SK-N-SH (cell line): ENCODE measurements around the gene ZNF277. TPM values are rescaled to one million over a fixed set of nuclear protein-coding genes. Genes with fewer than 3 reads are reported as not detected.

ENCODE experiments used
- CTCF ChIA-PET: fragments of 300-600, 350-600 bp; formaldehyde crosslinking; extraction: SDS; loops from one replicate; lab custom pipeline; 2021; lab: Yijun Ruan, JAX
- POLR2A ChIA-PET: fragments of 350-600 bp; sonication (Branson Sonifier 250); formaldehyde crosslinking; extraction: SDS; loops from one replicate; lab custom pipeline; 2020; ENCODE audit warnings: antibody characterized with exemption, inconsistent platforms; lab: Yijun Ruan, JAX
- DNase-seq: peaks from one replicate; pipeline ENCODE4 v3.0.0; 2012
- H2AFZ ChIP-seq: fragments of 200-600 bp; sonication (generic); 2 replicates; pipeline ENCODE4 v1.8.1; 2016; ENCODE audit warnings: antibody characterized with exemption, mild to moderate bottlenecking, low read depth
- H3F3A ChIP-seq: fragments of 200-600 bp; sonication (generic); replicated peaks from 2 replicates; pipeline ENCODE3; 2016; ENCODE audit warnings: antibody characterized with exemption, mild to moderate bottlenecking; ENCODE audit not compliant: insufficient read depth
- H3K27ac ChIP-seq, 2 experiments: fragments of 200-500 bp in 1 of 2; fragments of 200-600 bp in 1 of 2; sonication (Bioruptor generic) in 1 of 2; sonication (generic), shearing (Covaris generic) in 1 of 2; 2 replicates each; pipeline versions ENCODE4 v1.5.1 to v1.6.1; 2014 to 2016; ENCODE audit warnings: low read depth in 2 of 2, inconsistent platforms in 1 of 2, low read length in 1 of 2, mild to moderate bottlenecking in 1 of 2, mixed read lengths in 1 of 2
- H3K27me3 ChIP-seq: fragments of 200-600 bp; sonication (generic), shearing (Covaris generic); 2 replicates; pipeline ENCODE4 v1.6.1; 2016; ENCODE audit warnings: mixed run types; ENCODE audit not compliant: insufficient read depth
- H3K36me3 ChIP-seq, 2 experiments: fragments of 200-500 bp in 1 of 2; fragments of 200-600 bp in 1 of 2; sonication (Bioruptor generic) in 1 of 2; sonication (generic) in 1 of 2; replicated peaks in 1 of 2; 2 replicates each; pipeline versions ENCODE3 to v1.5.1; 2014 to 2016; ENCODE audit warnings: low read length in 1 of 2, mild to moderate bottlenecking in 1 of 2; ENCODE audit not compliant: insufficient read depth in 2 of 2, control insufficient read depth in 1 of 2
- H3K4me1 ChIP-seq, 2 experiments: fragments of 200-500 bp in 1 of 2; fragments of 200-600 bp in 1 of 2; sonication (Bioruptor generic) in 1 of 2; sonication (generic), shearing (Covaris generic) in 1 of 2; 2 replicates each; pipeline versions ENCODE4 v1.5.1 to v1.6.1; 2014 to 2016; ENCODE audit warnings: low read depth in 1 of 2, low read length in 1 of 2, mixed run types in 1 of 2; ENCODE audit not compliant: insufficient read depth in 2 of 2, control insufficient read depth in 1 of 2
- H3K4me2 ChIP-seq: fragments of 200-600 bp; sonication (generic), shearing (Covaris generic); 2 replicates; pipeline ENCODE4 v1.6.1; 2017; ENCODE audit warnings: mixed run types
- H3K4me3 ChIP-seq, 2 experiments: fragments of 200-500 bp in 1 of 2; fragments of 200-600 bp in 1 of 2; sonication (Bioruptor generic) in 1 of 2; sonication (generic), shearing (Covaris generic) in 1 of 2; 2 replicates each; pipeline versions ENCODE4 v1.5.1 to v1.8.1; 2014 to 2016; ENCODE audit warnings: low read depth in 2 of 2, inconsistent platforms in 1 of 2, low read length in 1 of 2, mild to moderate bottlenecking in 1 of 2, mixed read lengths in 1 of 2, moderate library complexity in 1 of 2
- H3K79me2 ChIP-seq: fragments of 200-600 bp; sonication (generic); 2 replicates; pipeline ENCODE4 v1.8.1; 2017; ENCODE audit warnings: mild to moderate bottlenecking; ENCODE audit not compliant: insufficient read depth
- H3K9ac ChIP-seq: fragments of 200-600 bp; sonication (generic); 2 replicates; pipeline ENCODE4 v1.6.1; 2017; ENCODE audit warnings: mixed run types
- H3K9me2 ChIP-seq: fragments of 200-600 bp; sonication (generic); 2 replicates; pipeline ENCODE4 v1.6.1; 2017; ENCODE audit warnings: mixed run types
- H3K9me3 ChIP-seq: fragments of 200-600 bp; sonication (generic); 2 replicates; pipeline ENCODE4 v1.6.1; 2017; ENCODE audit warnings: mixed run types, mild to moderate bottlenecking, moderate library complexity
- H4K20me1 ChIP-seq: fragments of 200-600 bp; sonication (generic); 2 replicates; pipeline ENCODE4 v1.6.1; 2017; ENCODE audit warnings: mild to moderate bottlenecking, mixed run types; ENCODE audit not compliant: insufficient read depth
- CTCF ChIP-seq: fragments of 200-600 bp; sonication (generic); IDR thresholded peaks from 2 replicates; pipeline ENCODE4 v1.6.1; 2017; ENCODE audit warnings: antibody characterized with exemption, mild to moderate bottlenecking, moderate library complexity
- EZH2phosphoT487 ChIP-seq: fragments of 200-600 bp; sonication (generic); IDR thresholded peaks from 2 replicates; pipeline ENCODE4 v1.6.1; 2017; ENCODE audit warnings: low read depth, mixed run types, mild to moderate bottlenecking, antibody characterized with exemption, moderate library complexity, borderline replicate concordance
- FOSL2 ChIP-seq: IDR thresholded peaks from 2 replicates; pipeline ENCODE4 v1.4.0; 2012; ENCODE audit warnings: low read depth, mild to moderate bottlenecking, moderate library complexity, borderline replicate concordance
- FOXM1 ChIP-seq: IDR thresholded peaks from 2 replicates; pipeline ENCODE4 v1.4.0; 2012; ENCODE audit warnings: low read depth, mild to moderate bottlenecking
- IRF3 ChIP-seq: fragments of 150-350 bp; IDR thresholded peaks from 2 replicates; pipeline ENCODE4 v1.6.1; 2016; ENCODE audit warnings: mild to moderate bottlenecking, low read depth, low read length
- JUND ChIP-seq: IDR thresholded peaks from 2 replicates; pipeline ENCODE4 v1.4.0; 2012
- MAX ChIP-seq: IDR thresholded peaks from 2 replicates; pipeline ENCODE4 v1.4.0; 2012; ENCODE audit warnings: low read depth
- MXI1 ChIP-seq: IDR thresholded peaks from 2 replicates; pipeline ENCODE4 v1.6.1; 2012; ENCODE audit warnings: mild to moderate bottlenecking, low read depth, low read length, improper control_type of control experiment
- NFIC ChIP-seq: IDR thresholded peaks from 2 replicates; pipeline ENCODE4 v1.4.0; 2012; ENCODE audit warnings: borderline replicate concordance
- NRF1 ChIP-seq: IDR thresholded peaks from 2 replicates; pipeline ENCODE4 v1.6.1; 2012; ENCODE audit warnings: low read depth, mild to moderate bottlenecking, low read length
- POLR2AphosphoS5 ChIP-seq: IDR thresholded peaks from 2 replicates; pipeline ENCODE4 v1.6.1; 2012; ENCODE audit warnings: low read depth, low read length
- RCOR1 ChIP-seq: fragments of 150-350 bp; IDR thresholded peaks from 2 replicates; pipeline ENCODE4 v1.6.1; 2017; ENCODE audit warnings: antibody characterized with exemption, low read length
- REST ChIP-seq: IDR thresholded peaks from 2 replicates; pipeline ENCODE4 v1.6.1; 2012; ENCODE audit warnings: mild to moderate bottlenecking, low read depth, low read length, moderate library complexity
- SMC3 ChIP-seq: IDR thresholded peaks from 2 replicates; pipeline ENCODE4 v1.6.1; 2012; ENCODE audit warnings: low read depth, low read length, improper control_type of control experiment
- TCF12 ChIP-seq: IDR thresholded peaks from 2 replicates; pipeline ENCODE4 v1.4.0; 2012
- YY1 ChIP-seq: IDR thresholded peaks from 2 replicates; pipeline ENCODE4 v1.4.0; 2012; ENCODE audit warnings: low read depth, mild to moderate bottlenecking
- ZBTB33 ChIP-seq: IDR thresholded peaks from 2 replicates; pipeline ENCODE4 v1.4.0; 2012; ENCODE audit warnings: low read depth, borderline replicate concordance
- WGBS: methylation state at CpG from one replicate; pipeline ENCODE4 v1.1.6; 2017; ENCODE audit warnings: low lambda C conversion rate; 5-methylcytosine and 5-hydroxymethylcytosine counted together
- polyA plus RNA-seq, 3 experiments: library from polyadenylated mRNA; depleted of rRNA; stranded (reverse); fragments of >200 nt; gene quantifications; 2 replicates each; pipeline ENCODE4 v1.2.3, GENCODE V29; 2012

Gene ZNF277
- polyA plus RNA-seq, 1 of the 3 experiments (the other 2 are of a cell fraction): 11.5 TPM

GRCh38 chr7:112298543-112299100 lies 92.1 kb downstream of the ZNF277 start:
- no peaks in the 10 kb centered on the region; a peak in 2 of 4 replicates for H3K4me1 ChIP-seq
- ChIA-PET POLR2A (no interaction called here), CTCF (interaction anchor here (1.8 kb wide), 1 partner anchor 10 kb away, joined by 4 read pairs; no protein-coding TSS in a partner anchor)
- H2AFZ ChIP-seq: no peak overlapping the region
- H3K9me2 ChIP-seq: no peaks in the 10 kb centered on the region
- H3K27me3 ChIP-seq: no peaks in the 10 kb centered on the region
- TF ChIP-seq YY1: no peak
- no peak for TF ChIP-seq ZBTB33
- no peak for TF ChIP-seq FOXM1
- no peak for TF ChIP-seq IRF3
- TF ChIP-seq CTCF: no peak
- no peak for TF ChIP-seq JUND
- TF ChIP-seq RCOR1: no peak
- no peak for TF ChIP-seq NFIC
- TF ChIP-seq MXI1: no peak
- peaks cover 5% of the 10 kb centered on the region for H3F3A ChIP-seq
- H3K27ac ChIP-seq: no peak overlapping the region
- H4K20me1 ChIP-seq: no peaks in the 10 kb centered on the region
- DNase-seq: no peak
- H3K9ac ChIP-seq: no peak overlapping the region
- H3K4me2 ChIP-seq: no peak overlapping the region
- peaks cover 32 to 34% of the 10 kb centered on the region in 2 experiments for H3K36me3 ChIP-seq
- no peak overlapping the region for H3K4me3 ChIP-seq
- H3K79me2 ChIP-seq: no peaks in the 10 kb centered on the region
- no peaks in the 10 kb centered on the region for H3K9me3 ChIP-seq
- 71% methylated on average over 4 of the region's 4 CpGs for WGBS

- no peak for DNase-seq
- Histone ChIP-seq H3K4me1 (no peaks in the 10 kb centered on the region; a peak in 1 of 4 replicates), H3K9ac (no peak overlapping the region), H4K20me1 (no peaks in the 10 kb centered on the region), H3K9me2 (no peaks in the 10 kb centered on the region), H3K27me3 (no peaks in the 10 kb centered on the region), H3K4me2 (no peak overlapping the region), H3K4me3 (no peak overlapping the region), H3K27ac (no peak overlapping the region), H3K9me3 (no peaks in the 10 kb centered on the region), H2AFZ (no peak overlapping the region), H3F3A (peaks cover 5% of the 10 kb centered on the region), H3K79me2 (no peaks in the 10 kb centered on the region), H3K36me3 (peaks cover 32 to 36% of the 10 kb centered on the region in 2 experiments)
- ChIA-PET CTCF (interaction anchor here (0.6 to 1.8 kb wide), 3 partner anchors 11 to 559 kb away, joined by 3 to 4 read pairs (median 4); no protein-coding TSS in a partner anchor), POLR2A (no interaction called here)
- WGBS: 98% methylated on average over 2 of the region's 2 CpGs
- TF ChIP-seq EZH2phosphoT487: no peak
- TF ChIP-seq JUND: no peak
- no peak for TF ChIP-seq MAX
- TF ChIP-seq SMC3: no peak
- no peak for TF ChIP-seq IRF3
- no peak for TF ChIP-seq TCF12
- TF ChIP-seq NRF1: no peak
- TF ChIP-seq POLR2AphosphoS5: no peak
- TF ChIP-seq REST: no peak
- no peak for TF ChIP-seq FOSL2
- no peak for TF ChIP-seq FOXM1
These were observed 93.6 kb downstream of the ZNF277 start for GRCh38 chr7:112300072-112300471.
